MCF 10A (cell line): ENCODE data around the gene EMCN. TPM values are rescaled to one million over a fixed set of nuclear protein-coding genes. Genes with fewer than 3 reads are reported as not detected.

Source experiments
- BruUV-seq: library from RNA; stranded (reverse); fragments of 400-500 nt; replicated peaks from 2 replicates; lab custom pipeline; 2021; lab: Mats Ljungman, UMichigan
- CTCF ChIA-PET: fragments of 300-600 bp; sonication (Branson Sonifier 250); formaldehyde crosslinking; extraction: SDS; loops from one replicate; lab custom pipeline; 2021; ENCODE audit warnings: antibody characterized with exemption, inconsistent platforms; lab: Yijun Ruan, JAX
- POLR2A ChIA-PET: fragments of 300-600, 350-650 bp; sonication (Branson Sonifier 250); formaldehyde crosslinking; extraction: SDS; loops from one replicate; lab custom pipeline; 2020; ENCODE audit warnings: antibody characterized with exemption, inconsistent platforms; lab: Yijun Ruan, JAX
- DNase-seq: peaks from one replicate; pipeline ENCODE4 v3.0.0-alpha.2; 2018; ENCODE audit not compliant: unreplicated experiment
- H3K27ac Mint-ChIP-seq: one replicate; pipeline ENCODE4 v1.8.0; 2022; ENCODE audit warnings: mild to moderate bottlenecking, low read depth, mixed read lengths; ENCODE audit not compliant: unreplicated experiment
- H3K27me3 Mint-ChIP-seq: one replicate; pipeline ENCODE4 v1.8.0; 2022; ENCODE audit warnings: mixed read lengths; ENCODE audit not compliant: insufficient read depth, unreplicated experiment
- H3K36me3 Mint-ChIP-seq: one replicate; pipeline ENCODE4 v1.8.0; 2022; ENCODE audit warnings: mild to moderate bottlenecking, moderate library complexity, mixed read lengths; ENCODE audit not compliant: insufficient read depth, unreplicated experiment
- H3K4me1 Mint-ChIP-seq: one replicate; pipeline ENCODE4 v1.8.0; 2022; ENCODE audit warnings: mixed read lengths; ENCODE audit not compliant: insufficient read depth, unreplicated experiment
- H3K4me3 Mint-ChIP-seq: one replicate; pipeline ENCODE4 v1.8.0; 2022; ENCODE audit warnings: mild to moderate bottlenecking, moderate library complexity, mixed read lengths; ENCODE audit not compliant: unreplicated experiment
- H3K9me3 Mint-ChIP-seq: one replicate; pipeline ENCODE4 v1.8.0; 2022; ENCODE audit warnings: mixed read lengths; ENCODE audit not compliant: unreplicated experiment
- intact Hi-C: fragments of 100-400 bp; cut with micrococcal nuclease; formaldehyde crosslinking; loops from 2 replicates; pipeline ENCODE4 v1.14.1; 2022
- total RNA-seq: library from RNA; stranded (reverse); gene quantifications from 2 replicates; pipeline ENCODE4 v1.2.3, GENCODE V29; 2022
- TF ChIP-seq, protein P1 (sequence below): fragments of 200-600 bp; IDR thresholded peaks from one replicate; pipeline ENCODE4 v1.8.0; 2022; ENCODE audit warnings: antibody characterized with exemption, mild to moderate bottlenecking; ENCODE audit not compliant: unreplicated experiment

EMCN gene
- total RNA-seq, 1 experiment from 2014 or later = not detected

DNA sequence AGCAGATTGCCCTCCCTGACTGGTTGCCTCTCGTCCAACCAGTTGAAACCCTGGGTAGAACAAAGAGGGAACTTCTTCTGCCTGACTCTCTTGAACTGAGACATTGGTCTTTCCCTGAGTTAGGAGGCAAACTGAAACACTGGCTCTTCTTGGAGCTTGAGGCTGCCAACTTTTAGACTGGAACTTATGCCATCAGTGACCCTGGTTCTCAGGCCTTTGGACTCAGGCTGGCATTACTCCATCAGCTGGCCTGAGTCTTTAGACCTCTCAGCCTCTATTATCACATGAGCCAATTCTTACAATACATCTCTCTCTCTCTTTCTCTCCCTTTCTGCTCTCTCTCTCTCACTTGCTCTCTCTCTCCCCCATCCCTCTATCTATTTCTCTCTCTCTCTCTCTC lies 86.4 kb downstream of the EMCN start:
- DNase-seq = no peak
- peaks cover 10% of the 10 kb centered on the region for H3K4me1 Mint-ChIP-seq
- ChIA-PET POLR2A (no interaction called here), CTCF (interaction anchor here (0.5 kb wide), 1 partner anchor 1998 kb away, joined by 5 read pairs; no protein-coding TSS in a partner anchor)
- intact Hi-C loops = no loop called here
- BruUV-seq = no TSS peak
- no peaks in the 10 kb centered on the region for H3K36me3 Mint-ChIP-seq
- H3K9me3 Mint-ChIP-seq = peaks cover 25% of the 10 kb centered on the region
- TF ChIP-seq, protein P1, sequence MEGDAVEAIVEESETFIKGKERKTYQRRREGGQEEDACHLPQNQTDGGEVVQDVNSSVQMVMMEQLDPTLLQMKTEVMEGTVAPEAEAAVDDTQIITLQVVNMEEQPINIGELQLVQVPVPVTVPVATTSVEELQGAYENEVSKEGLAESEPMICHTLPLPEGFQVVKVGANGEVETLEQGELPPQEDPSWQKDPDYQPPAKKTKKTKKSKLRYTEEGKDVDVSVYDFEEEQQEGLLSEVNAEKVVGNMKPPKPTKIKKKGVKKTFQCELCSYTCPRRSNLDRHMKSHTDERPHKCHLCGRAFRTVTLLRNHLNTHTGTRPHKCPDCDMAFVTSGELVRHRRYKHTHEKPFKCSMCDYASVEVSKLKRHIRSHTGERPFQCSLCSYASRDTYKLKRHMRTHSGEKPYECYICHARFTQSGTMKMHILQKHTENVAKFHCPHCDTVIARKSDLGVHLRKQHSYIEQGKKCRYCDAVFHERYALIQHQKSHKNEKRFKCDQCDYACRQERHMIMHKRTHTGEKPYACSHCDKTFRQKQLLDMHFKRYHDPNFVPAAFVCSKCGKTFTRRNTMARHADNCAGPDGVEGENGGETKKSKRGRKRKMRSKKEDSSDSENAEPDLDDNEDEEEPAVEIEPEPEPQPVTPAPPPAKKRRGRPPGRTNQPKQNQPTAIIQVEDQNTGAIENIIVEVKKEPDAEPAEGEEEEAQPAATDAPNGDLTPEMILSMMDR = no peak
- no peaks in the 10 kb centered on the region for H3K27me3 Mint-ChIP-seq
- H3K27ac Mint-ChIP-seq = no peak overlapping the region
- no peak overlapping the region for H3K4me3 Mint-ChIP-seq

DNA sequence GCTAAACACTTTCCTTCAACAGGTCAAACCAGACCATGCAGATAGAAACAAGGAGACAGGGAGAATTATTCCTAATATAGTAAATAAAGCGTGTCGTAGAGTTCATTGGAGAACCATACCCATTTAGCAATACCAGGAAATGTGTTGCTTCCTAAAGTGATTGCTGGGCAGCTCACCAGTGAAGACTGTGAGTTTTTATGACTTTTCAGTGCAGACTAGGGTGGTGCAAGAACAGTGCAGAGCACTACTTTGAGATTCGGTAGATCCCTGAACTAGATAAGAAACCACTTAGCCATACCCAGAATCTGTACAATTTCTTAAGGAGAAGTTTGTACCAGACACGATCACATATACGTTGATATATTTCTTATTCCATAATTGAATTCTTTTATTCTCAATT lies 87.4 kb downstream of the EMCN start:
- DNase-seq = no peak
- Mint-ChIP-seq H3K27ac (no peak overlapping the region), H3K4me3 (no peak overlapping the region), H3K4me1 (peaks cover 10% of the 10 kb centered on the region), H3K9me3 (peaks cover 19% of the 10 kb centered on the region), H3K27me3 (no peaks in the 10 kb centered on the region), H3K36me3 (no peaks in the 10 kb centered on the region)
- no TSS peak for BruUV-seq
- CTCF ChIA-PET = no interaction called here
- intact Hi-C loops = no loop called here
- POLR2A ChIA-PET = no interaction called here
- TF ChIP-seq, protein P1 = no peak

DNA sequence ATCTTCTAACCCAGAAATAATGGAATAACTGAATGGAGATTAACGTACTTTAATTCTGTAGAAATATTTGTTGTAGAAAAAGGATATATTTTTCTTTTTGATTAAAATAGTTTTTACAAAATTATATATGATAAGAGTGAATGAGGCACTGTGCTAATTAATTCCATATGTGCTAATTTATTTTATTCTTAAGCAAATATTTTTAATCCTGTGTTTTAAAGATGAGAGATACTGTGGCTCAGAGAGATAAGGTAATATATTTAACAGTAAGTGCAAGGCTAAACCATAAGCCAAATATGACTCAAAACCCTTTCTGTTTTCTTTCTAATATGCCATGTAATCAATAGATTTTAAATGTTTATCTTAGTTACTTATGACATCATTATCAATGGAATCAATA lies 88.2 kb downstream of the EMCN start:
- no peak overlapping the region for H3K4me3 Mint-ChIP-seq
- peaks cover 12% of the 10 kb centered on the region for H3K9me3 Mint-ChIP-seq
- TF ChIP-seq, protein P1 = no peak
- CTCF ChIA-PET = no interaction called here
- no peak overlapping the region for H3K27ac Mint-ChIP-seq
- no TSS peak for BruUV-seq
- H3K27me3 Mint-ChIP-seq = no peaks in the 10 kb centered on the region
- intact Hi-C loops = loop anchor here (10.0 kb wide), 2 partner anchors 475 to 775 kb away; no protein-coding TSS in a partner anchor
- no peaks in the 10 kb centered on the region for H3K36me3 Mint-ChIP-seq
- peaks cover 10% of the 10 kb centered on the region for H3K4me1 Mint-ChIP-seq
- POLR2A ChIA-PET = no interaction called here
- no peak for DNase-seq

DNA sequence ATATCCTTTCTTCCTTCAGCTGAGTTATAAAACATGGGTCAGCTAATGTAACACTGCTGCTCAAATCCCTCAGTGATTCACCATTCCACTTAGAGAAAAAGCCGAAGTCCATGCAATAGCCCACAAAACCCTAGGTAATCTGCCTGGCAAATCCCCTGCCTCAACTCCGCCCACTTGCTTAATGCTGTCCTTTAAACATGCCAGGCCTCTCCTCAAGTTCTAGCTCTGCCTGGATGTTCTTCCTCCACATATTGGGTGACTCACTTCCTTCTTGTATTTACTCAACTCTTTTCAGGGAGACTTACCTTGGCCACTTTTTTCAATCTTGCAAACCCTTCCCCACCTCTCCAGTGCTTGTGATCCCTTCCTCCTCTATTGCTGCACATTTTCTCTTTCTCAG lies 89.8 kb downstream of the EMCN start:
- Mint-ChIP-seq H3K4me1 (peaks cover 10% of the 10 kb centered on the region), H3K36me3 (no peaks in the 10 kb centered on the region), H3K27ac (peak overlapping the region; percentile 40), H3K27me3 (no peaks in the 10 kb centered on the region), H3K9me3 (peaks cover 12% of the 10 kb centered on the region), H3K4me3 (no peak overlapping the region)
- TF ChIP-seq, protein P1 = no peak
- intact Hi-C loops = loop anchor here (10.0 kb wide), 2 partner anchors 477 to 777 kb away; no protein-coding TSS in a partner anchor
- ChIA-PET CTCF (interaction anchor here (1.0 kb wide), 1 partner anchor 417 kb away, joined by 4 read pairs; no protein-coding TSS in a partner anchor), POLR2A (interaction anchor here (1.6 kb wide), 1 partner anchor 310 kb away, joined by 10 read pairs; no protein-coding TSS in a partner anchor)
- BruUV-seq = no TSS peak
- DNase-seq = peak; percentile 93
